GM23338 (cell line): ENCODE results near the gene TMEM119. TPM values are rescaled to one million over a fixed set of nuclear protein-coding genes. Genes with fewer than 3 reads are reported as not detected.

ENCODE experiments used
- ATAC-seq: fragments of 200-7000 bp; cut with Tn5 transposase; 3 replicates; pipeline ENCODE4 v1.9.1; 2020
- DNase-seq: peaks from one replicate; pipeline ENCODE4 v3.0.0-alpha.2; 2015; ENCODE audit warnings: low spot score
- H2AFZ ChIP-seq: fragments of 200-600 bp; sonication (generic); 2 replicates; pipeline ENCODE4 v1.8.0; 2016; ENCODE audit warnings: antibody characterized with exemption, mild to moderate bottlenecking, moderate library complexity
- H3F3A ChIP-seq: fragments of 200-600 bp; sonication (generic); replicated peaks from 2 replicates; pipeline ENCODE4 v1.8.0; 2017; ENCODE audit warnings: antibody characterized with exemption, mixed run types, low read depth
- H3K27ac ChIP-seq: fragments of 200-600 bp; sonication (generic); 2 replicates; pipeline ENCODE4 v1.6.1; 2016; ENCODE audit warnings: low read depth
- H3K27me3 ChIP-seq: fragments of 200-600 bp; sonication (generic); 2 replicates; pipeline ENCODE4 v1.8.0; 2016; ENCODE audit warnings: mild to moderate bottlenecking, mixed run types, moderate library complexity; ENCODE audit not compliant: insufficient read depth
- H3K36me3 ChIP-seq: fragments of 200-600 bp; sonication (generic); 2 replicates; pipeline ENCODE4 v1.8.0; 2016; ENCODE audit warnings: mild to moderate bottlenecking; ENCODE audit not compliant: insufficient read depth
- H3K4me1 ChIP-seq: fragments of 200-600 bp; sonication (generic); 2 replicates; pipeline ENCODE4 v1.8.0; 2016; ENCODE audit warnings: mild to moderate bottlenecking, moderate library complexity; ENCODE audit not compliant: insufficient read depth
- H3K4me2 ChIP-seq: fragments of 200-600 bp; sonication (generic); 2 replicates; pipeline ENCODE4 v1.7.1; 2017; ENCODE audit warnings: mixed run types
- H3K4me3 ChIP-seq: fragments of 200-600 bp; sonication (generic); 2 replicates; pipeline ENCODE4 v1.6.1; 2016; ENCODE audit warnings: mixed run types
- H3K79me2 ChIP-seq: fragments of 200-600 bp; sonication (generic); replicated peaks from 2 replicates; pipeline ENCODE4 v1.8.0; 2017; ENCODE audit warnings: mild to moderate bottlenecking; ENCODE audit not compliant: insufficient read depth
- H3K9me2 ChIP-seq: fragments of 200-600 bp; sonication (generic); 2 replicates; pipeline ENCODE4 v1.8.0; 2017; ENCODE audit not compliant: insufficient read depth
- H4K20me1 ChIP-seq: fragments of 200-600 bp; sonication (generic); replicated peaks from 2 replicates; pipeline ENCODE4 v1.8.0; 2017; ENCODE audit warnings: mild to moderate bottlenecking; ENCODE audit not compliant: insufficient read depth
- H3K27ac Mint-ChIP-seq: 2 replicates; pipeline ENCODE4 v1.8.0; 2020; ENCODE audit warnings: inconsistent platforms, mild to moderate bottlenecking, moderate library complexity, mixed read lengths
- H3K27me3 Mint-ChIP-seq: 3 replicates; pipeline ENCODE4 v1.8.0; 2022; ENCODE audit warnings: low read depth, mild to moderate bottlenecking, moderate library complexity, mixed read lengths, inconsistent platforms; ENCODE audit not compliant: insufficient read depth, poor library complexity
- H3K36me3 Mint-ChIP-seq: 3 replicates; pipeline ENCODE4 v1.8.0; 2021; ENCODE audit warnings: low read depth, mild to moderate bottlenecking, inconsistent platforms, moderate library complexity, mixed read lengths
- H3K4me1 Mint-ChIP-seq: 3 replicates; pipeline ENCODE4 v1.8.0; 2020; ENCODE audit warnings: mild to moderate bottlenecking, inconsistent platforms, mixed read lengths
- H3K4me3 Mint-ChIP-seq: 3 replicates; pipeline ENCODE4 v1.8.0; 2021; ENCODE audit warnings: moderate library complexity, mild to moderate bottlenecking, inconsistent platforms, mixed read lengths
- H3K9me3 Mint-ChIP-seq: 3 replicates; pipeline ENCODE4 v1.8.0; 2020; ENCODE audit warnings: moderate library complexity, mild to moderate bottlenecking, inconsistent platforms, mixed read lengths
- CREB1 ChIP-seq: fragments of 250-450 bp; sonication (Bioruptor Pico); IDR thresholded peaks from 2 replicates; pipeline ENCODE4 v1.5.0; 2020; ENCODE audit warnings: low read depth, mild to moderate bottlenecking, moderate library complexity
- CTCF ChIP-seq, 2 experiments: fragments of 200-600 bp in 1 of 2; sonication (generic) in 1 of 2; conservative IDR thresholded peaks; 2 replicates each; pipeline versions ENCODE4 v1.5.1 to v1.6.1; 2016 to 2017; ENCODE audit warnings: antibody characterized with exemption in 2 of 2, low read depth in 2 of 2, mild to moderate bottlenecking in 2 of 2, moderate library complexity in 1 of 2
- ETS1 ChIP-seq: IDR thresholded peaks from 2 replicates; pipeline ENCODE4 v1.6.1; 2016; ENCODE audit warnings: antibody characterized with exemption
- EZH2 ChIP-seq: fragments of 200-600 bp; sonication (generic); IDR thresholded peaks from one replicate; pipeline ENCODE4 v1.8.0; 2017; ENCODE audit warnings: antibody characterized with exemption, mild to moderate bottlenecking, low read depth; ENCODE audit not compliant: unreplicated experiment
- EZH2phosphoT487 ChIP-seq: fragments of 200-600 bp; sonication (generic); IDR thresholded peaks from one replicate; pipeline ENCODE4 v1.8.1; 2018; ENCODE audit warnings: antibody characterized with exemption; ENCODE audit not compliant: unreplicated experiment
- JUNB ChIP-seq: IDR thresholded peaks from one replicate; pipeline ENCODE4 v1.6.1; 2016; ENCODE audit warnings: antibody characterized with exemption; ENCODE audit not compliant: unreplicated experiment
- NANOG ChIP-seq: IDR thresholded peaks from 2 replicates; pipeline ENCODE4 v1.6.1; 2016; ENCODE audit warnings: antibody characterized with exemption, borderline replicate concordance
- POLR2AphosphoS5 ChIP-seq: IDR thresholded peaks from 2 replicates; pipeline ENCODE4 v1.6.1; 2016; ENCODE audit warnings: antibody characterized with exemption, low read depth
- REST ChIP-seq: IDR thresholded peaks from one replicate; pipeline ENCODE4 v1.6.1; 2018; ENCODE audit warnings: antibody characterized with exemption; ENCODE audit not compliant: unreplicated experiment
- STAT1 ChIP-seq: IDR thresholded peaks from one replicate; pipeline ENCODE4 v1.6.1; 2016; ENCODE audit warnings: antibody characterized with exemption; ENCODE audit not compliant: unreplicated experiment
- ZNF114 ChIP-seq: fragments of 250-450 bp; sonication (Bioruptor Pico); IDR thresholded peaks from 2 replicates; pipeline ENCODE4 v1.5.0; 2020; ENCODE audit warnings: mild to moderate bottlenecking, moderate library complexity
- ZNF331 ChIP-seq: fragments of 250-450 bp; sonication (Bioruptor Pico); IDR thresholded peaks from 2 replicates; pipeline ENCODE4 v1.5.0; 2020; ENCODE audit warnings: low read depth, mild to moderate bottlenecking, moderate library complexity
- ZNF462 ChIP-seq: fragments of 250-450 bp; sonication (Bioruptor Pico); IDR thresholded peaks from 2 replicates; pipeline ENCODE4 v1.5.0; 2020; ENCODE audit warnings: mild to moderate bottlenecking, moderate library complexity
- polyA plus RNA-seq: library from polyadenylated mRNA; unstranded; fragments of >200 nt; fragmentation: Nextera tagmentation; extraction: Ambion mirVana; gene quantifications from 2 replicates; pipeline ENCODE4 v1.2.1, GENCODE V29; 2016
- total RNA-seq: library from RNA; depleted of rRNA; stranded (reverse); fragments of >200 nt; shearing (Covaris generic); gene quantifications from 2 replicates; pipeline ENCODE4 v1.2.3, GENCODE V29; 2014

TMEM119 gene
- total and polyA plus RNA-seq, 2 experiments from 2014 or later, result 0.06 to 0.07 TPM

- no peak overlapping the region for H3K27ac Mint-ChIP-seq
Measured at GRCh38 chr12:108614639-108615038, 16.8 kb upstream of the TMEM119 start.

More at GRCh38 chr12:108614639-108615038, 16.8 kb upstream of the TMEM119 start:
- no peak for DNase-seq
- H3K4me3 ChIP-seq, result no peak overlapping the region
- peaks cover 3% of the 10 kb centered on the region; the same call in 1 of the 3 replicates for H3K36me3 Mint-ChIP-seq
- no peaks in the 10 kb centered on the region for H3K27me3 ChIP-seq
- no peak for ATAC-seq
- no peaks in the 10 kb centered on the region for H3K79me2 ChIP-seq
- no peaks in the 10 kb centered on the region for H3K36me3 ChIP-seq
- H3K4me3 Mint-ChIP-seq, result no peak overlapping the region
- H3K4me1 Mint-ChIP-seq, result peaks cover 14% of the 10 kb centered on the region
- no peak for TF ChIP-seq POLR2AphosphoS5
- no peak for TF ChIP-seq EZH2
- TF ChIP-seq JUNB, result no peak
- no peak for TF ChIP-seq CTCF (conservative IDR thresholded peaks at IDR 0.05; ENCODE audit: low read depth in 2 of 2)
- no peak for TF ChIP-seq REST
- TF ChIP-seq ZNF331 (CRISPR knock-in tag), result no peak
- TF ChIP-seq ETS1, result no peak
- TF ChIP-seq EZH2phosphoT487, result no peak
- no peak for TF ChIP-seq STAT1
- TF ChIP-seq CREB1, result no peak
- no peak for TF ChIP-seq ZNF462 (CRISPR knock-in tag)
- TF ChIP-seq NANOG, result no peak
- TF ChIP-seq ZNF114 (CRISPR knock-in tag), result no peak
- H2AFZ ChIP-seq, result no peak overlapping the region
- no peaks in the 10 kb centered on the region for H3F3A ChIP-seq
- no peaks in the 10 kb centered on the region for H4K20me1 ChIP-seq
- peaks cover 7% of the 10 kb centered on the region for H3K9me3 Mint-ChIP-seq
- no peak overlapping the region for H3K4me2 ChIP-seq
- no peaks in the 10 kb centered on the region; the same call in 1 of the 2 replicates for H3K4me1 ChIP-seq
- H3K27me3 Mint-ChIP-seq, result peaks cover 9% of the 10 kb centered on the region
- H3K27ac ChIP-seq, result no peak overlapping the region
- H3K9me2 ChIP-seq, result no peaks in the 10 kb centered on the region
